Ascending aorta (tissue), 2 donors: Measurements from ENCODE around the gene FAM8A1. TPM values are rescaled to one million over a fixed set of nuclear protein-coding genes. Genes with fewer than 3 reads are reported as not detected.

Source experiments
- DNase-seq, 2 donors: peaks; one replicate each; pipeline ENCODE4 v3.0.0-alpha.2; 2019; ENCODE audit warnings: low spot score in 2 of 2
- H3K27ac ChIP-seq, 2 donors: fragments of 200-600 bp; sonication (generic); one replicate each; pipeline ENCODE4 v1.5.1; 2016 to 2017; ENCODE audit warnings: mild to moderate bottlenecking in 1 of 2
- H3K27me3 ChIP-seq: fragments of 200-600 bp; sonication (generic); one replicate; pipeline ENCODE4 v1.5.1; 2017
- H3K36me3 ChIP-seq, 2 donors: fragments of 200-600 bp; sonication (generic); one replicate each; pipeline ENCODE4 v1.5.1; 2016
- H3K4me1 ChIP-seq, 2 donors: fragments of 200-600 bp; sonication (generic); one replicate each; pipeline ENCODE4 v1.5.1; 2016 to 2017; ENCODE audit warnings: mild to moderate bottlenecking in 1 of 2
- H3K4me3 ChIP-seq, 2 donors: fragments of 200-600 bp; sonication (generic); one replicate each; pipeline ENCODE4 v1.5.1; 2016 to 2017; ENCODE audit warnings: mild to moderate bottlenecking in 1 of 2
- H3K9me3 ChIP-seq, 2 donors: fragments of 200-600 bp; sonication (generic); one replicate each; pipeline ENCODE4 v1.5.1; 2016
- CTCF ChIP-seq, 3 experiments: fragments of 200-600 bp in 2 of 3; fragments of 450-650 bp in 1 of 3; sonication (generic) in 2 of 3; IDR thresholded peaks; one replicate each; pipeline ENCODE4 v1.5.1; 2016 to 2019; ENCODE audit warnings: antibody characterized with exemption in 3 of 3, mild to moderate bottlenecking in 1 of 3, moderate library complexity in 1 of 3
- intact Hi-C: fragments of 100-400 bp; cut with DNase I; formaldehyde crosslinking; loops from one replicate; pipeline ENCODE4 v1.15.1; 2023
- total RNA-seq: library from RNA; depleted of rRNA; stranded (reverse); fragments of >200 nt; gene quantifications from one replicate; pipeline ENCODE4 v1.1.0, GENCODE V29; 2016

The FAM8A1 gene
- total RNA-seq, 1 donor from 2014 or later: 31.5 TPM

- no peak for DNase-seq
- Histone ChIP-seq H3K27ac (no peak overlapping the region), H3K4me3 (no peak overlapping the region), H3K27me3 (no peaks in the 10 kb centered on the region), H3K9me3 (no peaks in the 10 kb centered on the region), H3K36me3 (peaks cover 8 to 41% of the 10 kb centered on the region in 2 donors), H3K4me1 (peaks cover 0 to 4% of the 10 kb centered on the region in 2 donors)
- intact Hi-C loops: no loop called here
- no peak for TF ChIP-seq CTCF (IDR thresholded peaks at IDR 0.05)
Measured at GRCh38 chr6:17606606-17607005, 6.5 kb downstream of the FAM8A1 start.

GRCh38 chr6:17610835-17611234, 10.7 kb downstream of the FAM8A1 start:
- Histone ChIP-seq H3K27ac (no peak overlapping the region), H3K4me1 (no peaks in the 10 kb centered on the region), H3K27me3 (no peaks in the 10 kb centered on the region), H3K4me3 (no peak overlapping the region), H3K9me3 (no peaks in the 10 kb centered on the region), H3K36me3 (peaks cover 13 to 46% of the 10 kb centered on the region in 2 donors)
- TF ChIP-seq CTCF (IDR thresholded peaks at IDR 0.05): no peak
- no peak for DNase-seq
- intact Hi-C loops: no loop called here

GRCh38 chr6:17612048-17612447, 11.9 kb downstream of the FAM8A1 start:
- Histone ChIP-seq H3K27me3 (no peaks in the 10 kb centered on the region), H3K27ac (no peak overlapping the region), H3K4me1 (no peaks in the 10 kb centered on the region), H3K9me3 (no peaks in the 10 kb centered on the region), H3K4me3 (no peak overlapping the region), H3K36me3 (peaks cover 16 to 47% of the 10 kb centered on the region in 2 donors)
- no peak for DNase-seq
- intact Hi-C loops: no loop called here
- no peak for TF ChIP-seq CTCF (IDR thresholded peaks at IDR 0.05)

GRCh38 chr6:17615794-17616193, 15.7 kb downstream of the FAM8A1 start:
- Histone ChIP-seq H3K27me3 (no peaks in the 10 kb centered on the region), H3K4me1 (no peaks in the 10 kb centered on the region), H3K27ac (no peak overlapping the region), H3K4me3 (no peak overlapping the region), H3K9me3 (no peaks in the 10 kb centered on the region), H3K36me3 (peaks cover 16 to 44% of the 10 kb centered on the region in 2 donors)
- TF ChIP-seq CTCF (IDR thresholded peaks at IDR 0.05): no peak
- intact Hi-C loops: no loop called here
- DNase-seq: no peak

- H3K27ac ChIP-seq: no peak overlapping the region
- no peaks in the 10 kb centered on the region for H3K27me3 ChIP-seq
- intact Hi-C loops: no loop called here
- peaks cover 10 to 54% of the 10 kb centered on the region in 2 donors for H3K36me3 ChIP-seq
- no peaks in the 10 kb centered on the region for H3K4me1 ChIP-seq
- no peak overlapping the region for H3K4me3 ChIP-seq
- no peak for TF ChIP-seq CTCF (IDR thresholded peaks at IDR 0.05)
- no peak for DNase-seq
- H3K9me3 ChIP-seq: no peaks in the 10 kb centered on the region
Measured at GRCh38 chr6:17621003-17621402, 20.9 kb downstream of the FAM8A1 start.

- H3K4me3 ChIP-seq: no peak overlapping the region
- no peaks in the 10 kb centered on the region for H3K4me1 ChIP-seq
- H3K9me3 ChIP-seq: no peaks in the 10 kb centered on the region
- TF ChIP-seq CTCF (IDR thresholded peaks at IDR 0.05): no peak
- no peak overlapping the region for H3K27ac ChIP-seq
- H3K36me3 ChIP-seq: peaks cover 10 to 54% of the 10 kb centered on the region in 2 donors
- intact Hi-C loops: no loop called here
- no peak for DNase-seq
- no peaks in the 10 kb centered on the region for H3K27me3 ChIP-seq
Measured at GRCh38 chr6:17622144-17622543, 22.0 kb downstream of the FAM8A1 start.
